Measurements from ENCODE around the gene COBLL1. TPM values are rescaled to one million over a fixed set of nuclear protein-coding genes. Genes with fewer than 3 reads are reported as not detected.

COBLL1 gene
- total RNA-seq, 1 donor from 2014 or later = 4.4 TPM

DNA sequence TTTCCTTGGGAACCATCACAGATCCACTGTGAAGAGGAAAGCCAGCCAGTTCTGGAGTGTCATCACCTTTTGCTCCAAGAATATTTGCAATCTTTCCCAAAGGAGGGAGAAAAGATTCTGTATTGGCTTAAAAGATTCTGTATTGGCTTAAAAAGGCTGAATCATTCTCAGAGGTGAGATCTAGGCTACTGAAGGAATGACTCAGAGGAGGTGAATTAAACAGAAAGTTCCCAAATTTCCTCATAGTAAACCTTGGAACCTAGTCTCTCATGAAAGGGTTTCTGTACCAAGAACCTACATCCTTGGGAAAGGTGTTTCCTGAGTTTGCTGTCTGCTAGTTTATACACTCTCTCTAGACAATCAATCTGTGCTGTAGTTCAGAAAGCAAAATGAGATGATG, 186.3 kb downstream of the COBLL1 start:
- Mint-ChIP-seq H3K36me3 (ENCODE audit: low read depth) (no peaks in the 10 kb centered on the region), H3K9me3 (peaks cover 19% of the 10 kb centered on the region), H3K4me3 (no peak overlapping the region), H3K27ac (ENCODE audit: unreplicated experiment) (no peak overlapping the region), H3K27me3 (ENCODE audit: low read depth) (no peaks in the 10 kb centered on the region), H3K4me1 (peaks cover 9% of the 10 kb centered on the region)
- TF ChIP-seq, protein P1, sequence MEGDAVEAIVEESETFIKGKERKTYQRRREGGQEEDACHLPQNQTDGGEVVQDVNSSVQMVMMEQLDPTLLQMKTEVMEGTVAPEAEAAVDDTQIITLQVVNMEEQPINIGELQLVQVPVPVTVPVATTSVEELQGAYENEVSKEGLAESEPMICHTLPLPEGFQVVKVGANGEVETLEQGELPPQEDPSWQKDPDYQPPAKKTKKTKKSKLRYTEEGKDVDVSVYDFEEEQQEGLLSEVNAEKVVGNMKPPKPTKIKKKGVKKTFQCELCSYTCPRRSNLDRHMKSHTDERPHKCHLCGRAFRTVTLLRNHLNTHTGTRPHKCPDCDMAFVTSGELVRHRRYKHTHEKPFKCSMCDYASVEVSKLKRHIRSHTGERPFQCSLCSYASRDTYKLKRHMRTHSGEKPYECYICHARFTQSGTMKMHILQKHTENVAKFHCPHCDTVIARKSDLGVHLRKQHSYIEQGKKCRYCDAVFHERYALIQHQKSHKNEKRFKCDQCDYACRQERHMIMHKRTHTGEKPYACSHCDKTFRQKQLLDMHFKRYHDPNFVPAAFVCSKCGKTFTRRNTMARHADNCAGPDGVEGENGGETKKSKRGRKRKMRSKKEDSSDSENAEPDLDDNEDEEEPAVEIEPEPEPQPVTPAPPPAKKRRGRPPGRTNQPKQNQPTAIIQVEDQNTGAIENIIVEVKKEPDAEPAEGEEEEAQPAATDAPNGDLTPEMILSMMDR (conservative IDR thresholded peaks at IDR 0.05) = no peak
- DNase-seq (ENCODE audit: low read depth, low spot score) = no peak

DNA sequence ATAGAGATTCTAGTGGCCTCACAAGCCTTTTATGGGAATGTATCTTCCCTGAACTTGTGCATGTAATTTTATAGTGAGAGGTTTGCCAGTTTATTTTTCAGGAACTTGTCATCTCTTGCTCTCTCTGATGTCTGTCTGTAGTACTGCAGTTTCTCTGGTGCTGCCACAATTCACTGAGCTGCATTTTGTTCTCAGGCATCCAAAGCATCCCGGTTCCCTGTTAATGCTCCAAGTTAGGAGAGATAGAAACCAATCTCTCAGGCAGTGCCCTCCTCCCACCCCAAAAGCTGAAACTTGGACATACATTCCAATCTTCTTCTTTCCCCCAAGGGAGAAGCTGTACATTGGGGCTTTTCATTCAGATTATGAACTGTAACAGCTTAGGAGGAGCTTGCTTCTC, 190.3 kb downstream of the COBLL1 start:
- Mint-ChIP-seq H3K9me3 (peaks cover 25% of the 10 kb centered on the region), H3K4me1 (peaks cover 9% of the 10 kb centered on the region), H3K27ac (ENCODE audit: unreplicated experiment) (no peak overlapping the region), H3K4me3 (no peak overlapping the region), H3K36me3 (ENCODE audit: low read depth) (peaks cover 2% of the 10 kb centered on the region), H3K27me3 (ENCODE audit: low read depth) (no peaks in the 10 kb centered on the region)
- DNase-seq (ENCODE audit: low read depth, low spot score) = no peak
- TF ChIP-seq, protein P1 (conservative IDR thresholded peaks at IDR 0.05) = no peak

DNA sequence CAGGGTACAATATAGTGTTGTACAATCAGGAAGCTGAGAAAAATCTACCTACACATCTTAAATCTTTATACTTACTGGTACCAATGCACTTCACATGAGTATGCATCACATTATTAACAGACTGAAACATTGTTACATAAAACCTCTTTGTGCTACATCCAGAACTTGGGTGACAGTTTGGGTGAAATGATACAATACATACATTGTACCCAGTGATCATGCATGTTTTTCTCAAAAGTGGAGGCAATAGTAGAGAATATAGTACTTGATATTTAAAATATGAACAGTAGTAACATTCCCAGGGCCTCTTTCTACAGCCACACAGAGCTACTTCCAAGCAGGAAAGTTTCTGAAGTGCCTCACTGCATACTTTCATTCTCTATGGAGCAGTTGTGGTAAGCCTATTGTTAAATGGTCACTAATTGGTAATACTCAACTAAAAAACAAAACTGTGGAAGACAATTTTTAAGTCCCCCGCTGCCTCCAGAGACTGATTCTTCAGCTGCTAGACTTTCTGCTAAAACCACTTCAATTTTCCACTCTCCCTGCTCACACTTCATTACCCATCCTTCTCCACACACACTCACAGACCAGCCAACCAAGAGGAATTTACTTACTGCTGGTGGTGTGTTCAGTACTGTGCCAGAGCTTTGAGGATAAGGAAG, 197.5 kb downstream of the COBLL1 start:
- Mint-ChIP-seq H3K27ac (ENCODE audit: unreplicated experiment) (no peak overlapping the region), H3K4me1 (no peaks in the 10 kb centered on the region), H3K9me3 (peaks cover 6% of the 10 kb centered on the region), H3K36me3 (ENCODE audit: low read depth) (peaks cover 1% of the 10 kb centered on the region), H3K4me3 (no peak overlapping the region), H3K27me3 (ENCODE audit: low read depth) (no peaks in the 10 kb centered on the region)
- no peak for DNase-seq (ENCODE audit: low read depth, low spot score)
- TF ChIP-seq, protein P1 (conservative IDR thresholded peaks at IDR 0.05) = no peak

DNA sequence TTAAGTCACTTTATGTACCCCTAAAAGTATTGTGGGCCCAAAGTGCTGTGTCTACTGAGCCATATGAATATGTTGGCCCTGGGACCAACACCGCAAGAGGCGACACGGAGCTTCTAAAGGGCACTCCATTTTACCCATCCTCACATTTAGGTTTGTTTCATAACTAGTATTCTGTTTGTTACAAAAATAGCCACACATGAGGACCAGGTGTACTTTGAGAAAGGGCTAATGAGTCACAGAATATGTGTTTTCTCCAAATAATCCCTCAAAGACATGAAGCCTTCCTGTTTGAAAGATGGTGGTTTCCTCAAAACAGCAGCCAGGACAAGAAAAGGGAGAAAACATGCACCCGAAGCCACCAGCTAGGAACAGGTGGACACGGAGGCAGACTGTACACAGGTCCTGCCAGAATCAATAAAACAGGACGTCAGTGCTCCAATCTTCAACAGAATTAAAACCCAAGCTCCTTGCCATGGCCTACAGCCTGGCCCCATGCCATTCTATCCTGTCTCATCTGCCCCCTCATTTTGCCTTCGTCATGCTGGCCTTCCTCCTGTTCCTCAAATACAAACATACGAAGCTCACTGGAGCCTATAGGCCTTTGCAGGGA, 198.6 kb downstream of the COBLL1 start:
- Mint-ChIP-seq H3K27me3 (ENCODE audit: low read depth) (no peaks in the 10 kb centered on the region), H3K4me3 (no peak overlapping the region), H3K36me3 (ENCODE audit: low read depth) (no peaks in the 10 kb centered on the region), H3K9me3 (peaks cover 3% of the 10 kb centered on the region), H3K27ac (ENCODE audit: unreplicated experiment) (no peak overlapping the region), H3K4me1 (no peaks in the 10 kb centered on the region)
- TF ChIP-seq, protein P1 (conservative IDR thresholded peaks at IDR 0.05) = no peak
- no peak for DNase-seq (ENCODE audit: low read depth, low spot score)

DNA sequence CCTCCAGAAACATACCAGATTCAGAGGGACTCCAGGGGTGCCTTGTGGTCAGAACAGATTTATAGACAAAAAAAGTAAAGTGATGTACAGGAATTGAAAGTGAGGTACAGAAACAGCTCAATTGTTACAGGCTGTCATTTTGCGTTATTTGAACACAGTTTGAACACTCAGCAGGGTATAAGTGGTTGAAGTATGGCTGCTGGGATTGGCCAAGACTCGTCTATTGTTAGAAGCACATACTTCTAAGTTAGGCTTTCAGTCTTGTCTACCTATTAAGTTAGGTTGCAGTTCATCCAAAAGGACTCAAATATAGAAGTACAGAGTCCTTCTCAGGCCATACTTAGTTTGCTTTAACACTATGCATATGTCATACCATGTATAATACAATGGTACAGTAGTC, 199.4 kb downstream of the COBLL1 start:
- H3K27me3 Mint-ChIP-seq (ENCODE audit: low read depth) = no peaks in the 10 kb centered on the region
- no peaks in the 10 kb centered on the region for H3K4me1 Mint-ChIP-seq
- TF ChIP-seq, protein P1 (conservative IDR thresholded peaks at IDR 0.05) = no peak
- H3K27ac Mint-ChIP-seq (ENCODE audit: unreplicated experiment) = no peak overlapping the region
- H3K4me3 Mint-ChIP-seq = no peak overlapping the region
- peaks cover 3% of the 10 kb centered on the region for H3K9me3 Mint-ChIP-seq
- H3K36me3 Mint-ChIP-seq (ENCODE audit: low read depth) = no peaks in the 10 kb centered on the region
- no peak for DNase-seq (ENCODE audit: low read depth, low spot score)

Other genes with a start within 250 kb of the COBLL1 start
- gene GRB14, start 220.3 kb downstream of the COBLL1 start, total RNA-seq = 0.82 and 0.93 TPM in 2 replicates
- gene SLC38A11, start 113.7 kb upstream of the COBLL1 start, total RNA-seq = not detected in 2 replicates